Measurements from ENCODE around the gene DLG4.
"Not testable (repeated sequence)": the region's sequence is repeated elsewhere in the genome, so short reads cannot be mapped to it uniquely, and the experiment has no call there.

Gene DLG4

DNA sequence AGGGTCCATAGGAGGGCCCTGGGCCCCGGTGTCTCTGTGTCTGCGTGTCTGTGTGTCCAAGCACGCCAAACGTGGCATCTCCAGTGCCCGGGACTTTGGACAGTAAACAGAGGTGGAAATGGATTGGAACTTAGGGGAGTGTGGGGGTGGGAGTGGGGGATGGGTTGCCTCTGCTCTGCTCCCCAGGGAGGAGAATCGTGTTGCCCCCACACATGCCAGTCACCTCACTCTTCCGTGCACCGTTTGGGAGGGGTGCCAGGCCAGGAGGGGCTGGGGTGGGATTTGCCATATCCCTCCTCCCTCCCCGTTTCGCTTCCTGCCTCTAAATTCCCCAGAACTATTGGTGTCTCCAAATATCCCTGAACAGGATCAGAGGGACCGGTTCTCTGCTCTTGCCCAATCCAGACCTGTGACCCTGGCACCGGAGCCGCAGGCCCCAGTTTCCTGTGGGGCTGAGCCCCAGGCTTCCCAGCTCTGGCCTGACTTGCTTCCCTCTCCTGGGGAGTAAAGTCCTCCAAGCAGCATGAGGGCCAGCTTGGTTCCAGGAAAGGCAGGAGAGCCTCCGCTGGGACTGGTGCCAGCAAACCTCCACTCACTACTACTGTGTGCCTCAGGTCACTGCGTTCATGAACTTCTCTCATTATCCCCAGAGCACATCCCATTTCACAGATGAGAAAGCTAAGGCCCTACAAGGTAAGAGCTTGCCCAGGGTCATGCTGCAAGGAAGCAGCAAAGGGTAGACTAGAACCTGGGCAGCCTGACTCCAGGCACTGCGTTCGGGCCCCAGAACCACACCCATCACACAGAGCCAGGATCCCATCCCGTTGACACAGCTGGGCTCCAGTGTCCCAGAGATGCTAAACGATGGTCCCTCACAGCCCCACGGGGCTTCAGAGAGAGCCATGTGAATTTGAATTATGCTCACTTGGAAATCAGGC, 40.0 kb downstream of the DLG4 start, which contains the start of gene ASGR1:
Gene ASGR1 (minus strand): TSS at position 54 of the 938 bp plus-strand sequence. CDS start 807 bp downstream, outside the sequence.
- no peak for DNase-seq

DNA sequence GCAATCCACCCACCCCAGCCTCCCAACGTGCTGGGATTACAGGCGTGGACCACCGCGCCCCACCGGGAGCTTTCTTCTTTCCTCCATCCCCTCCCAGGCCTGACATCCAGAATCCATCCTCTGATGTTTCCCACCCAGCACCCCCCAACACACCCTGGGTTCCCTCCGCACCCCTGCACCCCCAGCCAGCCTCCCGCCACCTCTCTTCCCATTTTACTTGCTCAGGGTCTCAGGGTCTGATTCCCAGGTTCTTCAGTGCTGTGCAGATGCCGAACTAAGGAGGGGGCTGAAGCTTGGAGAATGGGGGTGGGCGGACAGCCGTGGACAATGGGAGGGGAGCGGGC, 40.7 kb downstream of the DLG4 start:
- no peak for DNase-seq

DNA sequence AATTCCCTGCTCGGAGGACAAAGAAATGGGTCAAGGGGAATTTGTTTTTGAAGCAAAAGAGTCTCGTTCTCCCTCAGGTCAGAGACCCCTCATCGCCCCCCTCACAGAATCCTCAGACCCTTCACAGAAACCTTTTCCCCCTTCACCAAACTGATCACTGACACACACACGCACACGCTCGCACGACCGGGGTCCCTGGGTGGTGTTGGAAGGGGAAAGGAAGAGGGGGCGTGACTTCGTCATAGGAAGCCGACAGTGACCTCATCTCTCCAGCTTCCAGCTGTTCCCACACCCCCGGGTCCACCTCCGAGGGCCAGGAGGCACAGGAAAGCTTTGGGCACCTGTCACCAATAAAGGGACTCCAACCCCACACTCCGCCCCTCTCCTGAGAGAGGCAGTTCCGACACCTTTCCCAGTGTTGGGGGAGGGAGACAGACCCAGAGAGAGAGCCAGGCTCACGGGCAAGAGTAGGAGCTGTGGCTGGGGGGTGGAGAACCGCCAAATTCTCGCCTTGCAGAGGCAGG, 41.6 kb downstream of the DLG4 start:
- peak; percentile 39 for DNase-seq

DNA sequence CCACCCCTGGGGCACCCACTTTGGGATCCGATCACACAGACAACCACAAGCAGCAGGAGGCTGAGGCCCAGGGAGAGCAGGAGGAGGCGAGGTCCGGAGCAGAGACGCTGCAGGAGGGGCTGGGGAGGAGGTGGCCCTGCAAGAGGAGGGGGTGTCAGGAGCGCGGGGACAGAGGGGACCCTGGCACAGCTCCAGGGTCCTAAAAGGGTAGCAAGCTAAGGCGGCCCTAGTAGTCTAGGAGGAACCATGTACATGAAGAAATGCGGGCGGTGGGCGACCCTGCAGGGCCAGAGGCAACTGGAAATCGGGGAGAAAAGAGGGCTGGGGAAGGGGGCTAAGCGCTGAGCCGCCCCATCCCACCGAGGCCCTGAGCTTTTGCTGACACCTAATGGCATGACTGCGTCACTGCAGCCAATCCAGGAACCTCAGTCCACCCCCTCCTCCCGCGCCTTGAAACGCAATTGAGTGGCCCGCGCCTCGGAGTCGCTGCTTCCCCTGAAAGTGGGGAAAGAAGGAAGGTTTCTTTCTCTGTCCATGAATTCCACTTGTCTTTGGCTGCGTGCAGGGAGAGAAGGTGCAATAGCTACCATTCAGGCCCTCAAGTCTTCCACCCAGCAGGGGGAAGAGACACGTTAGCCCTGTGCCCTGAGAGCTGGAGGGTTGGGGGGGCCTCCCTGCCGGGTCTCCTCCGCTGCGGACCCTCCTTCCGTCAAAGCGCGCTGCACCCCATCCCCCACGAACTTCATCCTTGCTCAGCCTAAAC, 42.3 kb downstream of the DLG4 start:
- peak; percentile 85 for DNase-seq

DNA sequence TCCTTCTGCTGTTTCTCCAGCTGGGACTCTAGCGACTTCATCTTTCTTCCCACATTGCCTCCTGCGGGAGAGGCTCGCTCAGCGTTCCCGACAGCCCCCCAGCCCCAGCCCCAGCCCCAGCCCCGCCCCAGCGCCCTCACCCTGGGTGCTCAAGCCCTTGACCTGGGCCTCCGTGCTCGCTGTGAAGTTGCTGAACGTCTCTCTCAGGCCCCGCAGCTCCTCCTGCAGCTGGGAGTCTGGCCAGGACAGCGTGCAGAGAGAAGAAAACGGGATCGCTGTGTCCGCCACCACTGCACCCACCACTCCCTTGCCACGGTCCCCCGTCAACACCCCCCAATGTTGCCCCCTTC, 42.8 kb downstream of the DLG4 start:
- no peak for DNase-seq

DNA sequence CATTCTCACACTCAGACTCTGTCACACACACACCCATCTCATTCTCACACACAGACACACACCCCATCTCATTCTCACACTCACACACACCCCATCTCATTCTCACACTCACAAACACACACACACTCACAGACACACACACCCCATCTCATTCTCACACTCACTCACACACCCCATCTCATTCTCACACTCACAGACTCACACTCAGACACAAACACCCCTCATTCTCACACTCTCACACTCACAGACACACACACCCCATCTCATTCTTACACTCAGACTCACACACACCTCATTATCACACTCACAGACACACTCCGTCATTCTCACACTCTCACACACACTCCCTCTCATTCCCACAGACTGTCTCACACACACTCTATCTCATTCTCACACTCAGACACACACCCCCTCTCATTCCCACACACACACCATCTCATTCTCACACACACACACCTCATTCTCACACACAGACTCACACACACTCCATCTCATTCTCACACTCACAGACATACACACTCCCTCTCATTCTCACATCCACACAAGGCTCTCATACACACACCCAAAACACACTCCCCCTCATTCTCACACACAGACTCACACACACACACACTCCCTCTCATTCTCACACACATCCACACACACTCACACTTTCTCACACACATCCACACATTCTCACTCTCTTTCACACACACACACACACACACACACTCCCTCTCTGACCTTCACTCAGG, 43.4 kb downstream of the DLG4 start:
- DNase-seq = no peak

DNA sequence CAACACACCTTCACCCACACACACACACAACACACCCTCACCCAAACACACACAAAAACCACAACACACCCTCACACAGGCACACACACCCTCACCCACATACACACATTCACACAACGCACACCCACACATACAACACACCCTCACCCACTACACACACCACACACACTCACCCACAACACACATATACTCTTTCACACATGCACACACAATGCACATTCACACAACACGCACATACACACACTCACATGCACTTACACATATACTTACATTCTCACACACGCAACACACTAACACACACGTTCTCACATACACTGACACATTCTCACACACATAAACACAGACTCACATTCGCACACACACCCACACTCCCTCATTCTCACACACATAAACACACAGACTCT, 44.3 kb downstream of the DLG4 start:
- no peak for DNase-seq

DNA sequence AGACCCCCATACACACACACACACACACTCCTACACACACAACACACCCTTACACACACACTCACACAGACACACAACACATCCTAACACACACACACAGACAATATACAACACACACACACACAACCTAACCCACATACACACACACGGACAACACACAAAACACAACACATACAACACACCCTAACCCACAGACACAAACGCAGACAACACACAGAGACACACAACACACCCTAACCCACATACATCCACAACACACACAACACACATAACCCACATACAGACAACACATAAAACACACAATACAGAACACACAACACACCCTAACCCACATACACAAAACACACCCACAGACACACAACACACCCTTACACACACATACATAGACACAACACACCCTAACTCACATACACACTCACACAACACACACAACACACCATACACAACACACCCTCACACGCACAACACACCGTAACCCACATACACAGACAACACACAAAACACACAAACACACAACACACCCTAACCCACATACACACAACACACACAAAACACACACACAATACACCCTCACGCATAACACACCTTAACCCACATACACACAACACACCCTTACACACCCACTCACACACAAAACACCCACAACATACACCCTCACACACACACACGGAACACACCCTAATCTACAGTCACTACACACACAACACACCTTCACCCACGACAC, 44.9 kb downstream of the DLG4 start:
- no peak for DNase-seq

DNA sequence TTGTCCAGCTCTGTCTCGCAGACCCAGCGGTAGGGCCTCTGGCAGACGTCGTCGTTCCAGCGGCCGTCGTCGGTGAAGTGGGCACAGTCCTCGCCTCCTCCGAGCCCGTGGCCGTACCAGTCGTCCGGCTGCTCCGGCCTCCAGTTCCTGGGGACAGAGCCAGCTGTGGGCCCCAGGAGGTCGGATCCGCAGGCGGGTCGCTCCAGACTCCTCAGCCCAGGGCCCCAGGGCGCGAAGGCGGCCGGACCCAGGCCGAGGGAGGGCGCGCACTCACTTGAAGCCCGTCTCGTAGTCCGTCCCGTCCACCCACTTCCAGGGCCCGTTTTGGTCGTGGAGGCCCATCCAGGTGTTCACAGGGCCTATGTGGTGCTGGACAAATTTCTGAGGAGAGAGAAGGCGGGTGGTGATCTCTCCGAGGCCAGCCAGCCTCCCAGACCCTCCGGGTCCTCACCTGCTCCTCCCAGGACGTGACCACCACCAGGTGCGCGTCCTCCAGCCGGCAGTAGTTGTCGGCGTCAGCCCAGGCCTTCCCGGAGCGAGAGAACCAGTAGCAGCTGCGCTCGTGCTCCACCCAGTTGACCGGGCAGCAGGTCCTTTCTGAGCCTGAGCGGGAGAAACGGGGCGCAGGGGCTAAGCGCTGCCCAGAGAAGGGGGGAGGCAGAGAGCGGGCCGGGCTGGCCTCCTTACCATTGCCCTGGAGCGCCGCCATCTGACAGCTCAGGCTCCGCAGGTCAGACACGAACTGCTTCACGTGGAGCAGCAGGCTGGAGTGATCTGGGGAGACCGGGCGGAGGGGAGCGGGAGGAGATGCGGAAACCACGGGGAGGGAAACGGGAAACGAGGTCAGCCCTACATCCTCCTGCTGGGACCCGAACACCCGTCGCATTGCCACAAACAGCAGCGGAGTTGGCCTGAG, 45.7 kb downstream of the DLG4 start:
- DNase-seq = no peak

DNA sequence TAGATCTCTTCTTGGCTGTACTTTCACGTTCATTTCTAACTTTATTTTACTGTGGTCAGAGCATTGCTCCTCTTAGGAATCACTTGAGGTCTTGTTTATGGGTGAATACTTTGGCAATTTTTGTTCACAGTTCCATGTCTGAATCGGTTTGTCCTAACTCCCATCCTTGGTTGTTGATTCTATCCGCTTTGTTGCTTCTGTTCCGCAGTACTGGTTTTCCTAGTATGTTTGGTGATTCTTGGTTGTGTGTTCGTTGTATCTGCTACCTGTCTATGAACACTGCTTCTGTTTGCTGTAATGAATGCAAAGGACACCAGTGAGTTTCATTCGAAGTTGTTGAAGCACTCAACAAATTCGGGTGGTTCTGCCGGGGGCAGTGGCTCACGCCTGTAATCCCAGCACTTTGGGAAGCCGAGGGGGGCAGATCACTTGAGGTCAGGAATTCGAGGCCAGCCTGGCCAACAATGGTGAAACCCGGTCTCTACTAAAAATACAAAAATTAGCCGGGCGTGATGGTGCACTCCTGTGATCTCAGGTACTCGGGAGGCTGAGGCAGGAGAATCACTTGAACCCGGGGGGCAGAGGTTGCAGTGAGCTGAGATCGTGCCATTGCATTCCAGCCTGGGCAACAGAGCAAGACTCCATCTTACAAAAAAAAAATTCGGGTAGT, 47.0 kb downstream of the DLG4 start:
- not testable (repeated sequence) for DNase-seq

DNA sequence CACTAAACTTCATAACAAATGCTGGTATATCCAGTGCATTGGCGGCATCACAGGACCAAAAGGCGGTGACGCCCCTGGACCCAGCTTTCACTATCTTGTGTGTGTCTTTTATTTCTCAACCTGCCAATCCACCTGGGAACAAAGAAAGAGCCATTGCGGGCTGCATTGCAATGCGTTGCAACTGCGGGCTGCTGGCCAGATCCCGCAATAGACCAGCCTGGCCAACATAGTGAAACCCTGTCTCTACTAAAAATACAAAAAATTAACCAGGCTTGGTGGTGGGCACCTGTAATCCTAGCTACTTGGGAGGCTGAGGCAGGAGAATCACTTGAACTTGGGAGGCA, 50.1 kb downstream of the DLG4 start:
- not testable (repeated sequence) for DNase-seq

DNA sequence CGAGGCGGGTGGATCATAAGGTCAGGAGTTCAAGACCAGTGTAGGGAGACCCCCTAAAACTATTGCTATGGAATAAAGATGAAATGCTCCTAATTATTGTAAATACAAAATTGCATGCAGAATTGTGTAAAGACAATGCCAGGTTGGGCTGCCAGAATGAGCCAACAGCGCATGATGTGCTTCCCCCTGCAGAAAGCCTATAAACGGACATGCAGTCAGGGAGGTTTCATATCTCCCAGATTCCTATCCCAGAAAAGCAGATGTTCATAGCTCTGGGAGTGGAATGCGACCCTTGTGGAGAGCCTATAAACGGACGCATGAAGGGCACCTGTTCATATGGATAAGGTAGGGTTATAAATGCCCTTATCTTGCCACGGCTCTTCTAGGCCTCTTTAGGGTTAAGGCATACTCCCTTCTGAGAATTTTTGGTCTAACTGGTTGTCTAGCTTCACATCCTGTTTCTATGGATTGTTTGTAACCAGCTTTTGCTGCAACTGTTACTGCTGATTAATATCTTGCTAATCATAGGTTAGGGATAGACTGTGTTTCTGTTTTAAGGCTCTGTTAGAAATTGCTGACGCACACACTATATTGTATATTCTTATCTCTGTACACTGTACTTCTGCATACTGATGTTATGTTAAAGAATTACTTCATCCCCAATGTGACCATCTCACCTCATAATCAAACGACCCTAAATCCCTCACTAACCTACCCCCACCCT, 50.6 kb downstream of the DLG4 start:
- peak; percentile 55 for DNase-seq

DNA sequence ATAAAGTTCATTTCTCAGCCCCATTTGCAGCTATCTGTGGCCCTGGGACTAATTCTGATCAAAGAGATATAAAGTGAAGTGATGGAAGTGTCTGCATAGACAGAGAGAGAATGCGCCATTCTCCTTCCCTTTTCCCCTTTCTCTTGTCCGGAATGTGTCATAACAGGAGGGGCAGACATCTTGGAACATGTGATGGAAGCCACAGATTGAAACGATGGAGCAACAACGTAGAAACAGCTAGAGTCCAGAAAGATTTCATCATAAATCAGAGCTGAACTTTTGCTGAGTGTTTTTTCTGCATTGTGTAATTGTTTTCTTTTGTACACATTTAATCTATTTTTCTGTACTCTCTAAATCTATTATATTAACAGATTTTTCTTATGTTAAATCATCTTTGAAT, 51.8 kb downstream of the DLG4 start:
- DNase-seq = no peak

DNA sequence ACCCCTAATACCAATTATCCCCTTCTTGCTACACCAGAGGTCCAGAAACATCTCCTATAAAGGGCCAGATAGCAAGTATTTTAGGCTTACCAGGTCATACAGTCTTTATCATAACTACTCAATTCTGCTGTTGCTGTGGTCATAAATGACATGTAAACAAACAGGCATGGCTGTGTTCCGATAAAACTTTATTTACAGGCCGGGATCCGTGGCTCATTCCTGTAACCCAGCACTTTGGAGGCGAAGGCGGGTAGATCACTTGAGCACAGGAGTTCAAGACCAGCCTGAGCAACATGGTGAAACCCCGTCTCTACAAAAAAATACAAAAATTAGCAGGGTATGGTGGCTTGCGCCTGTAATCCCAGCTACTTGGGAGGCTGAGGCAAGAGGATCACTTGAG, 52.8 kb downstream of the DLG4 start:
- no peak for DNase-seq

DNA sequence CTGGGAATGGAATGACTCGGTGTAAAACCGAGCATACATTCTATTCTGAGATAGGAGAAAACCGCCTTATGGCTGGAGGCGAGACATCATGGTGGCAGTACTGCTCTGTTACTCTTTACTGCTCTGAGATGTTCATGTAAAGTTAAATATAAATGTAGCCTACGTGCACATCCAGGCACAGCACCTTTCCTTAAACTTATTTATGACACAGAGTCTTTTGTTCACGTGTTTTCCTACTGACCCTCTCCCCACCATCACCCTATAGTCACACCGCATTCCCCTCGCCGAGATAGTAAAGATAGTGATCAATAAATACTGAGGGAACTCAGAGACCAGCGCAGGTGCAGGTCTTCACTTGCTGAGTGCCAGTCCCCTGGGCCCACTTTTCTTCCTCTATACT, 60.1 kb downstream of the DLG4 start:
- not testable (repeated sequence) for DNase-seq

DNA sequence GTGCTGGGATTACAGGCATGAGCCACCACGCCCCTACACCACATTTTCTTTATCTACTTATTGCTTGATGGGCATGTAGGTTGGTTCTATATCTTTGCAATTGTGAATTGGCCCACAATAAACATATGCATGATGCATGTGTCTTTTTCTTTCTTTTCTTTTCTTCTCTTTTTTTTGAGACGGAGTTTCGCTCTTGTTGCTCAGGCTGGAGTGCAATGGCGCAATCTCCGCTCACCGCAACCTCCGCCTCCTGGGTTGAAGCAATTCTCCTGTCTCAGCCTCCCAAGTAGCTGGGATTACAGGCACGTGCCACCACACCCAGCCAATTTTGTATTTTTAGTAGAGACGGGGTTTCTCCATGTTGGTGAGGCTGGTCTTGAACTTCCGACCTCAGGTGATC, 61.2 kb downstream of the DLG4 start:
- DNase-seq = not testable (repeated sequence)

DNA sequence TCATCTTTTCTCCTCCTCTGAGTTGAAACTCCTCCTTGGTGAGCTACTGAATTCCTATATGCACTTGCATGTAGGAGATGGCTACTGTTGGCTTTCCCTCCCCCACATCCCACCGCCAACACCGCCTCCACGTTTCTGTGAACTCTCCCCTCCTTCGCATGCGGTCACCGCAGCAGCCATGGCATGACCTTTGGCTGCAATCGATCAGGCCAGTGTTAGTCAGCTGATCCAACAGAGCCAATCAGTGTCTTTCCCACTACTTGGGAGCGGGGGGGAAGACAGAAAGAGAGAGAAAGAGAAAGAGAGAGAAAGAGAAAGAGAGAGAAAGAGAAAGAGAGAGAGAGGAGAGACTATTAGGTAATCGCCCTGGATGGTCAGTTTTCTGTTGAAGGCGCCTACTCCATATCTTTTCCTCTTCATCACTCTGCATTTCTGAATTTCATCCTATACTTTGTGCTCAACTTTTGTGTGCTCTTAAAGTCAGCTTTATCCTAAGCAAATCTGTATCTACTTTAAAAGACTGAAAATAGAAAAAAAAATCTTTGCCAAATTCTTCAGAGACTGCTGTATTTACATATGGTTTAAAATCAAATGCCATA, 63.2 kb downstream of the DLG4 start:
- DNase-seq = peak; percentile 90

DNA sequence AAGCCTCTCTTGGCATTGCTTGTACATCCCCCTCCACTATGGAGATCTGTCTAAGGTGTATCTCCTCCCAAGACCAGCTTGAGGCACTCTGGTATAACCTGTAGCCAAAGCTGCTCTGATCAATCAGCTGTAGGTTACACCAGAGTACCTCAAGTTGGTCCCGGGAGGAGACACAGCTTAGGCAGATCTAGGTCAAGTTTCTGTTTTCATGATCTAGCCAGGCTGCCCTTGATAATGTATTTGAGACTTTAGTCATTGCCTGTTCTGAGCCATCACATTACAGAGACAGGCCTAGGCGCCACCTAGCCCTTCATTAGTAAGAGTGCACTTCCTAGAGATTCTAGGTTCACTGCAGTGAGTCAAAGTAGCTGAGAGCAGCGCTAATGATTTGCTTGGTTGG, 71.9 kb downstream of the DLG4 start:
- DNase-seq = peak; percentile 53

DNA sequence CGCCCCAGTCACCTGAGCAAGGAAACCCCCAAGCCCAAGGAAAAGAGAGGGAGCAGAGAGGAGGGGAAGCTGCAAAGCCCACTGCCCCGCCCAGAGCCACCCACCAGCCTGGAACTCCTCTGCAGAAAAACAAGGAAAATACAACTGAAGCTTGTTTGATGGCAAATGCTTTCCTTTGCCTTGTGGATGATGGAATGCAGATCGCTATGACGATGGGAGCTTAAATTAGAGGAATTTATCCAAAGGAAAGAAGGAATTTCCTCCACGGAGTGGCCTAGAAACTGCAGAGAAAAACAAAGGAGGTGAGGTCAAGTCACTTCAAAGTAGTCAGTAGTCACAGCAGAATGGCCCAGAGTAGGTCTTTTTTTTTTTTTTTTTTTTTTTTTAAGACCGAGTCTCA, 73.5 kb downstream of the DLG4 start:
- no peak for DNase-seq

DNA sequence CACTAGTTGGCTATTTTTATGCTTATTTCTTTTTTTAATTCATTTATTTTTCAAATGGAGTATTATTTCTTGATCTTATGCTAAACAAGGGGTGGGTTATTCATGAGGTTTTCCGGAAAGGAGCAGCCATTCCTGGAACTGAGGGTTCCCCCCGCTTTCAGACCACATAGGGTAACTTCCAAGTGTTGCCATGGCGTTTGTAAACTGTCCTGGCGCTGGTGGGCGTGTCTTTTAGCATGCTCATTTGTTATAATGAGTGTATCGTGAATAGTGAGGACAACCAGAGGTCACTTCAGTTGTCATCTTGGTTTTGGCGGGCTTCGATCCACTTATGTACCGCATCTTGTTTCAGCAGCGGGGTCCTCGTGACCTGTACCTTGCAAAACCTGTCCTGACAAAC, 75.4 kb downstream of the DLG4 start:
- DNase-seq = peak; percentile 50
